HUES48 (cell line): ENCODE results near the gene MXD4.

Experiments
- H3K27ac ChIP-seq: one replicate; pipeline ENCODE4 v1.7.0; 2013; ENCODE audit warnings: low read depth, low read length, inconsistent platforms
- H3K27me3 ChIP-seq: 2 replicates; pipeline ENCODE4 v1.6.1; 2013; ENCODE audit warnings: mild to moderate bottlenecking, low read length; ENCODE audit not compliant: control insufficient read depth, insufficient read depth
- H3K36me3 ChIP-seq: 2 replicates; pipeline ENCODE4 v1.6.1; 2013; ENCODE audit warnings: low read length; ENCODE audit not compliant: control insufficient read depth, insufficient read depth
- H3K4me1 ChIP-seq: 2 replicates; pipeline ENCODE4 v1.6.1; 2013; ENCODE audit warnings: mild to moderate bottlenecking, low read length; ENCODE audit not compliant: control insufficient read depth, insufficient read depth
- H3K4me3 ChIP-seq: 2 replicates; pipeline ENCODE4 v1.5.1; 2013; ENCODE audit warnings: mild to moderate bottlenecking, low read depth, low read length
- H3K9ac ChIP-seq: 2 replicates; pipeline ENCODE4 v1.6.1; 2013; ENCODE audit warnings: mild to moderate bottlenecking, low read depth, low read length, moderate library complexity
- H3K9me3 ChIP-seq: 2 replicates; pipeline ENCODE4 v1.6.1; 2013; ENCODE audit warnings: low read length; ENCODE audit not compliant: control insufficient read depth, insufficient read depth

Gene MXD4

GRCh38 chr4:2251795-2252529 is 9.9 kb downstream of the MXD4 start:
- H3K4me3 ChIP-seq, result no peak overlapping the region
- H3K9me3 ChIP-seq, result no peaks in the 10 kb centered on the region
- no peak overlapping the region for H3K9ac ChIP-seq

DNA sequence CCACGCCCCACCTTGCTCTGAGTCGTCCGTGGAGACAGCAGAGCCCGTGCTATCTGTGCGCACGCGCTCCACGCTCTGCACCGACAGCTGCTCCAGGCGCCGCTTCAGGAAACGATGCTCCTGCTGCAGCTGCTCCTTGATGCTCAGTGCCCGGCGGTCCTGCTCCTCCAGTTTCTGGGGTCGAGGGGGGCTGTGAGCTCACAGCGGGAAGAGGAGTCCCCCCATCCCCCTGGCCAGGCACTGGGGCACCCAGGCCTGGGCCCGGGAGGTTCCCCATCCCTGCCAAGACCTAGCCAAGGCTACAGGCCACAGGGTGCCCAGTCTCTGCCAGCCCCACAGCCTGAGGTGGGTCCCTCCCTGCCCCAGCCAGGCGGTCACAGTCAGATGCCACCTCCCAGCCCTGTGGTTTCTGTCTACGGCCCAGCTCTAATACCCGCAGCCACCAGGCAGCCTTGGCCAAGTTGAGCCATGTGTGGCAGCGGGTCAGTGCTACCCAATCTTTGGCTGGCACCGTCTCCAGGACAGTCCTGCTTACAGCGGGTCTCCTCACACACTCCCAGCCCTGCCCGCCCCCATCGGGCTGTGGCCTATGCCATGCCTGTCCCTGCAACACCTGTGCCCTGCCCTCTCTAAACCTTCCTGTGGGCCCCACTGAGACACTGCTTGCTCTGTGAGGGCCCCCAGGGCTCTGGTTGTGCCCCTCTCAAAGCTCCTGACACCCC is 10.7 kb downstream of the MXD4 start:
- Histone ChIP-seq H3K36me3 (peaks cover 19% of the 10 kb centered on the region; the same call in 1 of the 2 replicates), H3K4me1 (no peaks in the 10 kb centered on the region), H3K9ac (no peak overlapping the region), H3K4me3 (no peak overlapping the region), H3K27me3 (no peaks in the 10 kb centered on the region), H3K27ac (no peak overlapping the region), H3K9me3 (no peaks in the 10 kb centered on the region)

More at GRCh38 chr4:2251795-2252529, 9.9 kb downstream of the MXD4 start:
- H3K4me1 ChIP-seq, result no peaks in the 10 kb centered on the region
- no peaks in the 10 kb centered on the region for H3K27me3 ChIP-seq
- H3K27ac ChIP-seq, result no peak overlapping the region
- H3K36me3 ChIP-seq, result peaks cover 19% of the 10 kb centered on the region; the same call in 1 of the 2 replicates

- H3K36me3 ChIP-seq, result peaks cover 19% of the 10 kb centered on the region; the same call in 1 of the 2 replicates
- no peaks in the 10 kb centered on the region for H3K4me1 ChIP-seq
These were observed 11.4 kb downstream of the MXD4 start for GRCh38 chr4:2250357-2251072.

DNA sequence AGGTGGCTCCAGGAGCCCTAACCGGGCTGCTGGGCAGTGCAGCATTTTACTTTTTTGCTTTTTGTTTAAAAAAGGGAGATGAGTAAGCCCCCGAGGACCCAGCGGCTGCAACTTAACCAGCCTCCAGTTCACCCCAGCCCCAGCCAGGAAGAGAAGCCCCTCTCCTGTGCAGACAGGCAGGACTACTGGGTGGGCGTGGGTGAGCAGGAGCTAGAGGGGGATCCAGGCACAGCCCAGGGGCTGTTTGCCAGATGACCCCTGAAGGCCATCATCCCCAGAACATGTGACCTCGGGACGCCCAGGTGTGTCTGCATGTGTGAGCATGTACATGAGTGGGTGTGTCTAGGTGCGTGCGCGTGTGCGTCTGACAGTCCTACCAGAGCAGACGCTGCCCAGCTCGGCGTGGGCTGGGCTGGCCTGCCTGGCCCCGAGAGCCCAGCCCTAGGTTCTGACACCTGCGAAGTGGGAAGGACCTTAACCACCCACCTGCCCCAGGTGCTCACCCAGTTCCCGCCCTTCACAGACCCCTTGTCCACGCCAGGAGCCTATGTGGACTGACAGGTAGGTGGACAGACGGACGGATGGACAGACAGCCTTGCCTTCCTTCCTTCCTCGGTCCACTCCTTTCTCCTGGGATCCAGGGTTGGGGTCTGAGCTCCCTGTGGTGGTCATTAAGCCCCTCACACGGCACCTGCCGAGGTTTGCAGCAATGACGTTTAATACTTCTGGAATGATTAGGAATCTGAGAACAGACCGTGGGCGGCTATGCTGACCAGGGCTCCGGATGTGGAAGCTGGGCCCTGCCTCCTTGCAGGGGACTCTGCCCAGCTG is 12.2 kb downstream of the MXD4 start:
- Histone ChIP-seq H3K27ac (no peak overlapping the region), H3K4me1 (no peaks in the 10 kb centered on the region), H3K4me3 (no peak overlapping the region), H3K9ac (no peak overlapping the region), H3K9me3 (0 out of 2 replicates have a peak, but pooled peaks cover under 1% of the 10 kb centered on the region), H3K36me3 (peaks cover 14% of the 10 kb centered on the region; the same call in 1 of the 2 replicates), H3K27me3 (no peaks in the 10 kb centered on the region)

More at GRCh38 chr4:2250357-2251072, 11.4 kb downstream of the MXD4 start:
- Histone ChIP-seq H3K9ac (no peak overlapping the region), H3K27ac (no peak overlapping the region), H3K27me3 (no peaks in the 10 kb centered on the region), H3K4me3 (no peak overlapping the region), H3K9me3 (no peaks in the 10 kb centered on the region)

GRCh38 chr4:2248821-2249261 is 13.1 kb downstream of the MXD4 start:
- H3K9ac ChIP-seq, result no peak overlapping the region
- H3K4me3 ChIP-seq, result no peak overlapping the region
- 0 out of 2 replicates have a peak, but pooled peaks cover 5% of the 10 kb centered on the region for H3K9me3 ChIP-seq
- H3K4me1 ChIP-seq, result no peaks in the 10 kb centered on the region
- 0 out of 2 replicates have a peak, but pooled peaks cover 9% of the 10 kb centered on the region for H3K36me3 ChIP-seq
- H3K27ac ChIP-seq, result no peak overlapping the region
- peaks cover under 1% of the 10 kb centered on the region; the same call in 1 of the 2 replicates for H3K27me3 ChIP-seq

GRCh38 chr4:2248044-2248780 is 13.7 kb downstream of the MXD4 start:
- H3K36me3 ChIP-seq, result 0 out of 2 replicates have a peak, but pooled peaks cover 9% of the 10 kb centered on the region
- 0 out of 2 replicates have a peak, but pooled peaks cover 5% of the 10 kb centered on the region for H3K9me3 ChIP-seq
- H3K4me3 ChIP-seq, result no peak overlapping the region
- no peak overlapping the region for H3K9ac ChIP-seq
- H3K27ac ChIP-seq, result no peak overlapping the region
- no peaks in the 10 kb centered on the region for H3K4me1 ChIP-seq
- peaks cover 3% of the 10 kb centered on the region; the same call in 1 of the 2 replicates for H3K27me3 ChIP-seq

GRCh38 chr4:2247128-2248043 is 14.5 kb downstream of the MXD4 start:
- Histone ChIP-seq H3K27me3 (peaks cover 3% of the 10 kb centered on the region; the same call in 1 of the 2 replicates), H3K9me3 (0 out of 2 replicates have a peak, but pooled peaks cover 5% of the 10 kb centered on the region), H3K4me3 (no peak overlapping the region), H3K4me1 (no peaks in the 10 kb centered on the region), H3K9ac (no peak overlapping the region), H3K27ac (no peak overlapping the region), H3K36me3 (0 out of 2 replicates have a peak, but pooled peaks cover 9% of the 10 kb centered on the region)

DNA sequence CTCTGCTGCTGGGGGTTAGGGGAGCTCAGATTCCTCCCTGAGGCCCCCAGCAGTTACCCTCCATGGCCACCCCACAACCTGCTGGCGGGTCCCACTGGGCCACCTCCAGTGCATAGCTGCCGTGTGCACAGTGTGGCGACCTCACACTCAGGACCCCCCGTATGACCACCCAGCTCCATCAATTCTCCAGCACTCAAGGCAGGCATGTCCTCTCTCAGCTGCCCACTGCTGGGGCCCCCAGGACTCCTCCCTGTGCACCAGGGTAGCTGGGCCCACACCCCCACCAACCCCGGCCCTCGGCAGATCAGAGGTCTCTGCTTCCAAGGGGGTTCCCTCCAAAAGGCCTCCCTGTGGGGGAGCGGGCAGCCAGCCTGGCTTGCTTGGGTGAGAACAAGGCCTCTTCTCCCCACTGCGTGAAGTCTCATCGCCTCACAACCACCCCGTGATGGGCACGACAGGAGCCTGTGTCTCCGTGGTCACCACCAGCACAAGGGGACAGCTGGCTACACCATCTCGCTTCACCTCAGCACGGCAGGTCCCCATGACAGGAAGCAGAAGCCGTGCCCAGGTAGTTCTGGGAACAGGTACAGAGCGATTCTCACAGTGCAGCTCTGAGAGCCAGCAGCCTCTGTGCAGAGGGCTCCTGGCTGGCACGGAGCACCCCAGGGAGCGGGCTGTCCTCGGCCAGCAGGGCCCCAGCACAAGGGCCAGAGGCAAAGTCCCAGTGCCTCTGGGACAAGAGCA is 15.4 kb downstream of the MXD4 start:
- H3K27ac ChIP-seq, result no peak overlapping the region
- H3K27me3 ChIP-seq, result peaks cover 3% of the 10 kb centered on the region; the same call in 1 of the 2 replicates
- H3K4me3 ChIP-seq, result no peak overlapping the region
- no peak overlapping the region for H3K9ac ChIP-seq
- 0 out of 2 replicates have a peak, but pooled peaks cover 5% of the 10 kb centered on the region for H3K9me3 ChIP-seq
- H3K4me1 ChIP-seq, result no peaks in the 10 kb centered on the region
- 0 out of 2 replicates have a peak, but pooled peaks cover 9% of the 10 kb centered on the region for H3K36me3 ChIP-seq
